Suprapubic skin (tissue), 4 donors: ENCODE results near the gene TPK1. TPM values are rescaled to one million over a fixed set of nuclear protein-coding genes. Genes with fewer than 3 reads are reported as not detected.

Experiments
- DNase-seq, 2 donors: peaks; one replicate each; pipeline ENCODE4 v3.0.0-alpha.2; 2019; ENCODE audit warnings: low spot score in 2 of 2
- H3K27ac ChIP-seq: fragments of 200-600 bp; sonication (generic); one replicate; pipeline ENCODE4 v1.5.1; 2019
- H3K27me3 ChIP-seq: fragments of 200-600 bp; sonication (generic); one replicate; pipeline ENCODE4 v1.5.1; 2019
- H3K36me3 ChIP-seq: fragments of 200-600 bp; sonication (generic); one replicate; pipeline ENCODE4 v1.5.1; 2019
- H3K4me1 ChIP-seq: fragments of 200-600 bp; sonication (generic); one replicate; pipeline ENCODE4 v1.5.1; 2019
- H3K4me3 ChIP-seq: fragments of 200-600 bp; sonication (generic); one replicate; pipeline ENCODE4 v1.5.1; 2019; ENCODE audit warnings: mild to moderate bottlenecking
- H3K9me3 ChIP-seq: fragments of 200-600 bp; sonication (generic); one replicate; pipeline ENCODE4 v1.5.1; 2019
- EP300 ChIP-seq: sonication (generic); formaldehyde crosslinking; IDR thresholded peaks from one replicate; pipeline ENCODE4 v1.6.1; 2017; ENCODE audit warnings: antibody characterized with exemption
- POLR2A ChIP-seq, 2 donors: fragments of 450-650 bp; IDR thresholded peaks; one replicate each; pipeline ENCODE4 v1.6.1; 2017; ENCODE audit warnings: antibody characterized with exemption in 2 of 2, mild to moderate bottlenecking in 2 of 2, moderate library complexity in 2 of 2
- POLR2AphosphoS5 ChIP-seq, 3 donors: sonication (generic); formaldehyde crosslinking; IDR thresholded peaks; one replicate each; pipeline ENCODE4 v1.6.1; 2017; ENCODE audit warnings: antibody characterized with exemption in 3 of 3
- WGBS: methylation state at CpG from one replicate; pipeline ENCODE4 v1.1.5; 2018; 5-methylcytosine and 5-hydroxymethylcytosine counted together
- total RNA-seq, 4 donors: library from RNA; depleted of rRNA; stranded (reverse); fragments of >200 nt; gene quantifications; one replicate each; pipeline ENCODE4 v1.1.0, GENCODE V29; 2016
- TF ChIP-seq, protein P1 (sequence below), 2 donors: fragments of 200-600 bp in 1 of 2; fragments of 450-650 bp in 1 of 2; sonication (generic) in 1 of 2; IDR thresholded peaks; one replicate each; pipeline ENCODE4 v1.5.1; 2016 to 2019; ENCODE audit warnings: antibody characterized with exemption in 2 of 2, mild to moderate bottlenecking in 1 of 2, moderate library complexity in 1 of 2

The TPK1 gene
- total RNA-seq, 4 donors from 2014 or later = 1.4 to 3.9 (median 2.8) TPM

DNA sequence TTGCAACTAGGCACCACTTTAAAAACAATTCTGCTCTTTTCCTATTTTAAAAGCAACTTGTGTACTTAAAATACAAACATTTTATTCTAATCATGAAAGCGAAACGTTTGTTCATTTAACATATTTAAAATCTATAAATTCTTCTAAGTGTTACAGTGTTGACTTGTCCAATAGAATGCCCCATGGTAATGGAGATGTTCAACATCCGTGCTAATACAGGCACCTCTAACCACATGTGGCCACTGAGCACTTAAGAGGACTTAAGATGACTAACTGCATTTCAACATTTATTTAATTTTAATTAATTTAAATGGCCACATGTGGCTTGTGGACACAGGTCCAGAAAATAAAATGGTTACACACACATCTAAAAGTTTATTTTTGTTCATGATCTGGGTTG lies 115.1 kb downstream of the TPK1 start:
- Histone ChIP-seq H3K27me3 (no peaks in the 10 kb centered on the region), H3K4me3 (no peak overlapping the region), H3K36me3 (no peaks in the 10 kb centered on the region), H3K27ac (no peak overlapping the region), H3K9me3 (no peaks in the 10 kb centered on the region), H3K4me1 (no peaks in the 10 kb centered on the region)
- TF ChIP-seq POLR2AphosphoS5 (IDR thresholded peaks at IDR 0.05) (no peak), POLR2A (IDR thresholded peaks at IDR 0.05) (no peak), EP300 (no peak)
- TF ChIP-seq, protein P1, sequence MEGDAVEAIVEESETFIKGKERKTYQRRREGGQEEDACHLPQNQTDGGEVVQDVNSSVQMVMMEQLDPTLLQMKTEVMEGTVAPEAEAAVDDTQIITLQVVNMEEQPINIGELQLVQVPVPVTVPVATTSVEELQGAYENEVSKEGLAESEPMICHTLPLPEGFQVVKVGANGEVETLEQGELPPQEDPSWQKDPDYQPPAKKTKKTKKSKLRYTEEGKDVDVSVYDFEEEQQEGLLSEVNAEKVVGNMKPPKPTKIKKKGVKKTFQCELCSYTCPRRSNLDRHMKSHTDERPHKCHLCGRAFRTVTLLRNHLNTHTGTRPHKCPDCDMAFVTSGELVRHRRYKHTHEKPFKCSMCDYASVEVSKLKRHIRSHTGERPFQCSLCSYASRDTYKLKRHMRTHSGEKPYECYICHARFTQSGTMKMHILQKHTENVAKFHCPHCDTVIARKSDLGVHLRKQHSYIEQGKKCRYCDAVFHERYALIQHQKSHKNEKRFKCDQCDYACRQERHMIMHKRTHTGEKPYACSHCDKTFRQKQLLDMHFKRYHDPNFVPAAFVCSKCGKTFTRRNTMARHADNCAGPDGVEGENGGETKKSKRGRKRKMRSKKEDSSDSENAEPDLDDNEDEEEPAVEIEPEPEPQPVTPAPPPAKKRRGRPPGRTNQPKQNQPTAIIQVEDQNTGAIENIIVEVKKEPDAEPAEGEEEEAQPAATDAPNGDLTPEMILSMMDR (IDR thresholded peaks at IDR 0.05) = no peak
- no peak for DNase-seq
- WGBS = 74% methylated on average over 3 of the region's 3 CpGs

DNA sequence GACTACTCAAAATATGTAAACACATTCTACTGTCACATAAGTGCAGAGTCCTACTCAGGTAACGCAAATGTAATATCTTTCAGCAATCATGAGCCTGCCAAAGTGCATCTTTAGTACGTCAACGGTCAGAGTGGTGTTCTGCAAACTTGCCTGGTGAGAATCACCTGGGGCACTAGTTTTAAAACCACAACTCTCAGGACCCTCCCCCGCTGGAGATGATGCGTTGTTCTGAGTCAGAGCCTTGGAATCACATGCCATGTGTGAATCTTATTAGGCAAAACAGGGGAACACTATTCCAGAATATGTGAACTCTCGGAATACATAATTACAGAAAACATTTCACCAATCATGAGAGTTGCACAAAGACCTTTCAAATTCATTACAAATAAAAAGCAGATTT lies 115.7 kb downstream of the TPK1 start:
- TF ChIP-seq POLR2A (IDR thresholded peaks at IDR 0.05) (no peak), EP300 (no peak), POLR2AphosphoS5 (IDR thresholded peaks at IDR 0.05) (no peak)
- TF ChIP-seq, protein P1 (IDR thresholded peaks at IDR 0.05) = no peak
- H3K4me1 ChIP-seq = no peaks in the 10 kb centered on the region

DNA sequence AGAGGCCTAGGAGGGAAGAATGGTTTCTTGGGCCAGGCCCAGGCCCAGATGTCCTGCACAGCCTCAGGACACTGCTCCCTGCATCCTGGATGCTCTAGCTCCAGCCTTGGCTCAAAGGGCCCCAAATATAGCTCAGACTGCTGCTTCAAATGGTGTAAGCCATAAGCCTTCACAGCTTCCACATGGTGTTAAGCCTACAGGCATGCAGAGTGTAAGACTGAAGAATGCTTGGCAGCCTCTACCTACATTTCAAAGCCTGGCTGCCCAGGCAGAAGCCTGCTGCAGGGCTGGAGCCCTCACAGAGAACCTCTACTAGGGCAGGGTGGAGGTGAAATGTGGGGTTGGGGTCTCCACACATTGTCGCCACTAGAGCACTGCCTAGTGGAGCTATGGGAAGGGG lies 118.1 kb downstream of the TPK1 start:
- no CpG with 5 or more reads among the region's 1 CpG for WGBS
- no peaks in the 10 kb centered on the region for H3K36me3 ChIP-seq
- no peak for DNase-seq
- no peak overlapping the region for H3K27ac ChIP-seq
- H3K4me1 ChIP-seq = no peaks in the 10 kb centered on the region
- no peak for TF ChIP-seq POLR2AphosphoS5 (IDR thresholded peaks at IDR 0.05)
- TF ChIP-seq POLR2A (IDR thresholded peaks at IDR 0.05) = no peak
- no peak for TF ChIP-seq EP300
- TF ChIP-seq, protein P1 (IDR thresholded peaks at IDR 0.05) = no peak
- H3K27me3 ChIP-seq = no peaks in the 10 kb centered on the region
- no peak overlapping the region for H3K4me3 ChIP-seq
- no peaks in the 10 kb centered on the region for H3K9me3 ChIP-seq

More for the DNA sequence above, 115.7 kb downstream of the TPK1 start:
- H3K27me3 ChIP-seq = no peaks in the 10 kb centered on the region
- 31% methylated on average over 6 of the region's 6 CpGs for WGBS
- no peaks in the 10 kb centered on the region for H3K9me3 ChIP-seq
- H3K4me3 ChIP-seq = no peak overlapping the region
- DNase-seq = no peak
- H3K27ac ChIP-seq = no peak overlapping the region
- H3K36me3 ChIP-seq = no peaks in the 10 kb centered on the region

DNA sequence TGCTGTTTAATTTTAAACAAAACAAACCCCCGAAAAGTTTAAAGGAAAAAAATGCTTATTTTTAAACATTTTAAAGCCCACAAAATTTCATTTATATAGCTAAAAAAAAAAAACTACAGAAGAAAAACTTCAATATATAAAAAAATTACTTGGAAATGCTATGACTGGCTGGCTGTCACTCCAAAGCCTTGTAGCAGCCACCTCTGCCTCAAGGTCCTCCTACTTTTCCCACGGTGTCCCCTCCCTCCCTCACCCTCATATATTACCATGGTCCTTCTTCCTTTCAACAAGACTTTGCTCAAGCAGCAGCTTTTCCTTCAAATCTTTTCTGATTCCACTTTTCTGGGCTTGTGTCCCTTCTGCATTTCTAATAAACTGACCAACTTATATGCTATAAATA lies 122.0 kb downstream of the TPK1 start:
- 50% methylated on average over 2 of the region's 2 CpGs for WGBS
- H3K36me3 ChIP-seq = no peaks in the 10 kb centered on the region
- DNase-seq = no peak
- H3K4me3 ChIP-seq = no peak overlapping the region
- H3K27ac ChIP-seq = no peak overlapping the region
- no peak for TF ChIP-seq POLR2A (IDR thresholded peaks at IDR 0.05)
- H3K4me1 ChIP-seq = no peaks in the 10 kb centered on the region
- no peaks in the 10 kb centered on the region for H3K27me3 ChIP-seq
- no peaks in the 10 kb centered on the region for H3K9me3 ChIP-seq

DNA sequence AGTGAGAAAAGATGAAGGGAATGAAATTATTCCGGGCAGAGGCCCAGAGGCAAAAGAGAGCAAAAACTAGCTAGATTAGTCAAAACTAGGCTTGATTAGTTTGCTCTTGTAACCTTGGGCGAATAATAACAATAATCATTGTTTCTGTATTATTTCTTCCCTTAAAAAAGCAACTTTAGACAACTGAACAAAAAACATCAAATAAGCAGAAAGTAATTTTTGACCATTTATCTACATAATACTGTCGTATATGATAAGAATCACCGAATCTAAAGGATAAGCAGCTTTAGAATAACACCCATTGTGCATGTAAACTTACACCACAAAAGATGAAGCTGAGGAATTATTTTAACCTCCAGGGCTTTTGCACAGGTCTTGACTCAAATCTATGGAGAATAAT lies 125.1 kb downstream of the TPK1 start:
- 78% methylated on average over 4 of the region's 4 CpGs for WGBS
- no peaks in the 10 kb centered on the region for H3K27me3 ChIP-seq

More for the DNA sequence above, 125.1 kb downstream of the TPK1 start:
- no peaks in the 10 kb centered on the region for H3K36me3 ChIP-seq
- no peaks in the 10 kb centered on the region for H3K4me1 ChIP-seq
- TF ChIP-seq EP300 = no peak
- no peak for TF ChIP-seq POLR2A (IDR thresholded peaks at IDR 0.05)
- TF ChIP-seq POLR2AphosphoS5 (IDR thresholded peaks at IDR 0.05) = no peak
- TF ChIP-seq, protein P1 (IDR thresholded peaks at IDR 0.05) = no peak
- no peaks in the 10 kb centered on the region for H3K9me3 ChIP-seq
- no peak overlapping the region for H3K4me3 ChIP-seq
- DNase-seq = no peak
- H3K27ac ChIP-seq = no peak overlapping the region
